Fibroblast of skin of back (primary cell): Measurements from ENCODE around the gene MPI.
A peak's percentile ranks its signal among the peaks of the same experiment; 100 is the strongest.
"Not testable (repeated sequence)": the region's sequence is repeated elsewhere in the genome, so short reads cannot be mapped to it uniquely, and the experiment has no call there.

Source experiments
- DNase-seq: peaks from one replicate; pipeline ENCODE4 v3.0.0-alpha.2; 2013

The MPI gene

DNA sequence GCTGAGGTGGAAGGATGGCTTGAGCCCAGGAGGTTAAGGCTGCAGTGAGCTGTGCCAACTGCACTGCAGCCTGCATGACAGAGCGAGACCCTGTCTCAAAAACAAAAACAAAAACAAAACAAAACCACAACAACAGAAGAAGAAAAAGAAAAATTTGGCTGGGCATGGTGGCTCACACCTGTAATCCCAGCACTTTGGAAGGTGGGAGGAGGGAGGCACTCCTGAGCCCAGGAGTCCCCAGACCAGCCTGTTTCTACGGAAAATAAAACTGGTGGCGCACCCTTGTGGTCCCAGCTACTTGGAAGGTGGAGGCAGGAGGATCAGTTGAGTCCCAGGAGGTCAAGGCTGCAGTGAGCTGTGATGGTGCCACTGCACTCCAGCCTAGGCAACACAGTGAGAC is 45.4 kb downstream of the MPI start:
- DNase-seq: not testable (repeated sequence)

GRCh38 chr15:74937272-74937589 is 47.4 kb downstream of the MPI start:
- DNase-seq: no peak

DNA sequence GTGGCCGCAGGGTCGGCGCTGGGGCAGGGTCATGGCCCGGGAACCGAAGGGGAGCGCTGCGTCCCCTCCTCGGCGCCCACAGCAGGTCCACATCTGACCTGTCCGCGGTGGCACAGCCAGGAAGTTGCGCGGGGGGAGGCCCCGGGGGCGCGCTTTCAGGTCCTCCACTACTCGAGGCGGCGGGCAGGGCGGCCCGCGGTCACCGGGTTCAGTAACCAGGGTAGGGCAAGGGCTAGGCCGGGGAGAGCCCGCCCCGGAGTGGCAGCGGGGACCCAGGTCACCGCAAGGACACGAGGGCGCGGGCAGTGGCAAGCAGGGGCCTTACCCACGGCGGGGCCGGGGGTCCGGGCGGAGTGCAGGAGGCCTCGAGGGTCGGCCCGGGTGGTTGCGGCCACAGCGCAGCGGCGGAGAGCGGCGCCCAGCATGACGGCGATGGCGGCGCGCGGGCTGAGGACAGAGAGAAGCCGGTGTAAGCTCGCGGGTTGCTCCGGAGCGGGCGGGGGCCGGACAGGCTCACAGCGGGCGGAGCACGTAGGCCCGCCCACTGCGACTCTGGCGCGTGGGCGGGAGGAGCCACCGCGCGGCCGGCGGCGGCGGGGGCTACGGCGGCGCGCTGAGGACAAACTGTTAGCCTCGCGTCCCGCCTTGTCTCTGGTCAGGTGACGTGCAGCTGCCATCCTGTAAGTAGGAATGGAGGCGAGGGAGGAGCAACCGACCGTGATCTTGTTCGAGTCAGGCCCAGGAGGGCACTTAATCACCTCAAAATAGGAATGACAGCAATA is 47.9 kb downstream of the MPI start, which contains the start of gene COX5A:
TSS of gene COX5A (minus strand) at position 484 of the 782 bp plus-strand sequence. CDS start at position 425, 59 bp downstream.
- DNase-seq: peak; percentile 97

GRCh38 chr15:74950078-74950908 is 60.5 kb downstream of the MPI start:
- DNase-seq: peak; percentile 66

GRCh38 chr15:74951006-74951405 is 61.2 kb downstream of the MPI start:
- DNase-seq: no peak
